HG02623 (cell line): ENCODE measurements around the gene ENTPD8.

Source experiments
- ATAC-seq: cut with Tn5 transposase; IDR thresholded peaks from one replicate; pipeline ENCODE4 v1.9.1; 2021; ENCODE audit warnings: moderate library complexity; ENCODE audit not compliant: unreplicated experiment

Gene ENTPD8

GRCh38 chr9:137431416-137431931, 9.7 kb downstream of the ENTPD8 start:
- ATAC-seq, result no peak

- ATAC-seq, result no peak
These were observed 10.3 kb downstream of the ENTPD8 start for GRCh38 chr9:137430723-137431415.

- no peak for ATAC-seq
These were observed 11.0 kb downstream of the ENTPD8 start for GRCh38 chr9:137429974-137430722.

DNA sequence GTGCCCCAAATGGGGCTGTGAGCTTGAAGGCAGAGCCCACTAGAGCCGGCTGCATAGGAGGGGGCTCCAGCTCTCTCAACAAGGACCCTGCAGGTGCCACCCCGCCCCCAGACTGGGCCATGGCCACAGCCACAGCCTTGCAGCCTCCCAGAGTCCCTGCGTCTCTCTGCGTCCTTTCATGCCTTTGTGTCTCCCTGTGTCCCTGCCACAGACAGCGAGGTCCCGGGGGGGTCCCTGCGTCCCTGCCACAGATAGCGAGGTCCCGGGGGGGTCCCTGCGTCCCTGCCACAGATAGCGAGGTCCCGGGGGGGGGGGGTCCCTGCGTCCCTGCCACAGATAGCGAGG, 11.6 kb downstream of the ENTPD8 start:
- ATAC-seq, result no peak

DNA sequence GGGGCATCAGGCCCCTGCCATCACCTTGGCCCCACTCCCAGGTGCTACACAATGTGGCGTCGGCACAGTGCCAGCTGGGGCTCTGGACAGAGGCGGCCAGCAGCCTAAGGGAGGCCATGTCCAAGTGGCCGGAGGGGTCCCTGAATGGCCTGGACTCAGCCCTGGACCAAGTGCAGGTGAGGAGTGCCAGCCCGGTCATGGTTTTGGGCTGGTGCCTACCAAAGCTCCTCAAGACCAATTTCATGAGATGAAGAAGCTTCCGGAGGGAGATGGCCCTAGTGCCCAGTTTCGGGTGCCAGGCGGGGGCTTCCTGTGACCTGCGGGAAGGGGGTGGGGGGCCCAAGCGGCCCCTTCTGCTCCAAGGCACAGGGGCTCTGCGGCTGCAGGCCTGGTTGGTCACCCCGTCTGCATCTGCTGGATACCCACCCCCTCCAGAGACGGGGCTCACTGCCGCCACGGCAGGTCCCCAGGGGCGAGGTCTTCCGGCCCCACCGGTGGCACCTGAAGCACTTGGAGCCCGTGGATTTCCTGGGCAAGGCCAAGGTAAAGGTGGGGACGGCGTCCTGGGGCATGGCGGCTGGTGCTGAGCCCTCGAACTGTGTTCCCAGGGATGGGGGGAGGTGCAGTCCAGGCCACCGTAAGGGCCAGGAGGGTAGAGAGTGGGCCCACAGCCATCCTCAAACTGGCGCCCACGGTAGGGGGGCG, 12.2 kb downstream of the ENTPD8 start:
- ATAC-seq, result no peak

DNA sequence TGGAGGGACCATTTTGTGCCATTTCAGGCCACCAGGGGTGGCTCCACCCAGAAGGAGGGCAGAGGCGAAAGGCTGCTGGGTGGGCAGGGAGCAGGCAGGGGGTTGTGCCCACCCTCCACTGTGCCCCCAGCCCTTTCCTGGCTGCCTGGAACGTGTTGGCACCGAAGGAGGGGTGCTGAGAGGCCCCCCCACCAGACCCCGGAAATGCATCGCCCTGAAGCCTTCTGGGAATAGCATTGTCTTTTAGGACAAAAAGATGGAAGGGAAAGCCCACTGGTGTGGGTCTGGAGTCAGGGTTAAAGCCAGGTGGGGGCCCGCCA, 12.9 kb downstream of the ENTPD8 start:
- no peak for ATAC-seq

DNA sequence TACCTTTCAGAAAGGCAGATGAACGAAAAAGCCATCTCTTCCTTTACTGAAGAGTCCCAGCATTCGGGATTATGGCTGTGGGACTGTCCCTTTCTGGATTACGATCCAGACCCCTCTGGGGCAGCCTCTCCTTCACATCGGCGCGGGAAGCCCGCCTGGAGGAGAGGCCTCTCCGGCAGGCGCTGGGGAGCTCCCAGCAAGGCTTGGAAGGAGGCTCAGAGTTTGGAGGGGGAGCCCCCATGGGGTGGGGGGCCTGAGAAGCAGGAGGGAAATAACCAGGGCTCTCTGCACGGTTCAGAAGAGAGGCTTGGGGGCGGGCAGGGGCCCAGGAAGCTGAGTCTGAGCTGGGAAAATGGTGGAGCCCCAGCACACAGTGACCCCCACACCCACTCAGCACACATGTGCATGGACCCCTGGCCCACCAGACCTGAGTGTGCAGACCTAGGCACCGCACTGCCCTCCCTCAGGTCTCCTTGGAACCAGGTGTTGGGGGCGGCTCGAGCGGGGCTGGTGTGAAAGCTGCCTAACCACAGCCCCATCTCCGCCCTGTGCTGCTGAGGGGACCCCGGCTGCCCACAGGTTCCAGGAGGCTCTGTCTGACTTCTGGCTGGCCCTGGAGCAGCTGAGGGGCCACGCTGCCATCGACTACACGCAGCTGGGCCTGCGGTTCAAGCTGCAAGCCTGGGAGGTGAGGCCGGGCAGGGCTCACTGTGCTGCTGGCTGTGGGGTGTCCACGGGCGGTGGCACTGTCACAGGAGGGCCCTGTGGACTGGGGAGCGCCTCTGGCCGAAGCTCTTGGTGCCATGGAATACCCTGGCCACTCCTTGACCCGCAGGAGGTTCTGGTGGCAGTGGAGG, 13.5 kb downstream of the ENTPD8 start:
- ATAC-seq, result no peak

DNA sequence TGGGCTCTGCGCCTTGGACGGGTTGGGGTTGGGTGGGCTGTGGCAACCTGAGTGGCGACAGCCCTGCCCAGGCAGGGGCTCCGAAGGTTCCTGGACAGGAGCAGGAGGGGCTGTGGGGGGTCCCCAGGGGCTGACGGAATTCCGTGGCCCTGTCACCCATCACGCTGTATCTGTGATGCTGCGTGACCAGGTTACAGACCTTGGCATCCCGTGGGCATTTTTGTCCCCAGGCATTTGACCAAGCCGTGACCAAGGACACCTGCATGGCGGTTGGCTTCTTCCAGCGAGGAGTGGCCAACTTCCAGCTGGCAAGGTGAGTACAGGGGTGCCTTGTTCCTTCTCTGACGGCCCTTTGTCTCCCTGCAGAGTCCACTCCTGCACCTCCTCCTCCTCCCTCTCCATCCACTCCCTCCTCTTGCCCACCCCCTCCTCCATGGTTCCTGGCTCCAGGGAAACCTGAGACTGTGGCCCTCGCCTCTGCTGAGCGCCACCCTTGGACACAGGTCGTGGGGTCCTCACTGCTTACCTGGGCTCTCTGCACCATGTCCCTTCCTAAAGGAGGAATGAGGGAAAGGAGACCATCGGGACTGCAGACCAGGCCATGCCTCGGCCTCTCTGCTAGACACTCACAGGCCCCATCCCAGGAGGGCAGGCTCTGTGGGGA, 15.0 kb downstream of the ENTPD8 start:
- no peak for ATAC-seq

DNA sequence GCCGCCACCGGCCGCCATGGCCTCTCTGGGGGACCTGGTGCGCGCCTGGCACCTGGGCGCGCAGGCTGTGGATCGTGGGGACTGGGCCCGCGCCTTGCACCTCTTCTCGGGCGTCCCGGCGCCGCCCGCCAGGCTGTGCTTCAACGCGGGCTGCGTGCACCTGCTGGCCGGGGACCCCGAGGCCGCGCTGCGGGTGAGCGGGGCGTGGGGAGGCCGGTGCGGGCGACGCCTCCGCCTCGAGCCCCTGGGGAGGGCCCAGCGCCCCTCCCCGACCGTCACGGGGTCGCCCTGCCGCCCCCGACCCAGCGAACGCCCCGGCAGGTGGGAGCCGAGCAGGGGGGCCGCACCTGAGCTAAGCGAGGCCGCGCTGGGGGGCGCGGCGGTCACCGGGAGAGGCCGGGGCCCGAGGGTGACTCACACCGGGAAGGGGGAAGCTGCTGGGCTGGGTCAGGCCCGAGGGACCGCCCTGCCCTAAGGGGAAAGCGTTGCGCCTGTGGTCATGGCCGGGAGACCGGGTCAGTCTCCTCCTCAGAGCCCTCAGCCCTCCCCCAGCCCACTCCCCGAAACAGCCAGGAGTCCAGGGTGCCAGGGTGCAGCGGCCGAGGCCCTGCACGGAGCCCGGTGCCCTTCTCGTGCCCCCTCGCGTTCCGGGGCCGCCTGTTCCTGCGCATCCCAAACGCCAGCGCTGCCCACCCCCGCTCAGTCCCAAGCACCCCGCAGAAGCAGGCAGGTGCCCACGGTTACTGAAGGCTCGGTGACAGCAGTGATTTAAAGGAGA, 17.5 kb downstream of the ENTPD8 start:
- peak; percentile 7 for ATAC-seq

DNA sequence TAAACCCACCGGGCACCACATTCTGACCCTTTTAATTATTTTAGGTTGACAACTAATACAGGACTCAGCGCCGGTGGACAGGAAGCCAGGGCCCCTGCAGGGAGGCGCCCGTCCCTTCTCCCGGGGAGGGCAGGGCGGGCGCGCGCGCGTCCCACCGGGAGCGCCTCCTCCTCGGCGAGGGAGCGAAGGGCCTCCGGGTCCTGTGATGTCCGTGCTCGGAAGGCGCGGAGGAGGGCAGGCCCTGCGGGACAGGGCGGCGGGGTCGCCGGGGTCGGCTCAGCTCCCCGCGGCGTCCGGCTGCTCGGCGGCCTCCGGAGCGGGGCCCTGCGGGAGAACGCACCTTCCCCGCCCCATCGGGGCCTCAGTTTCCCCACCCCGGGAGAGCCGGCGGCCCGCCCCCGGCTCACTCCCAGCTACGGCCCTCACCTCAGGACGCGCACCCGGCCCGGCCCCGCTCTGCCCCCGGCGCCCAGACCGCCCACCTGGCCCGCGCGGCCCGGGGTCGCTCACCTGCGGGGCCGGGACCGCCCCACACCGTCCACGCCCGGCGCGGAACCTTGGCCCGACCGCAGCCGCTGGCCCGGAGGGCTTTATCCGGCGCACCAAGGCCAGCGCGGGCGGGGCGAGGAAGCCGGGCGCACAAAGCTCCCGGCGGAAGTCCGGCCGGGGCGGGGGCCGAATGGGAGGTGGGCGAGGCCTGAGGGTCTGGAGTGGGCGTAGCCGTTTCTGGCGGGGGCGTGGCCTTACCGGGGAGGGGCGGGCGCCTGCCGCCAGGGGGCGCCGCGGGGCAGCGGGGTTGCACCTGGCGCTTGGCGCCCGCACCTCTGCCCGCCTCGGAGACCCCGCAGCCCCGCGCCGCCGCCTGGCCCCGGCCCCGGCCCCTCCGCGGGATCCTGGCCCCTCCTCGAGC, 18.3 kb downstream of the ENTPD8 start, which contains the start of the genes EXD3 and NOXA1:
EXD3 (minus strand) TSS at position 559 of the 910 bp plus-strand sequence. CDS start 27,805 bp downstream, outside the sequence.
NOXA1 (plus strand) TSS at position 790 of the 910 bp plus-strand sequence. CDS start 137 bp downstream, outside the sequence.
- ATAC-seq, result peak; percentile 76

- no peak for ATAC-seq
These were observed 19.1 kb downstream of the ENTPD8 start for GRCh38 chr9:137421838-137422603.

DNA sequence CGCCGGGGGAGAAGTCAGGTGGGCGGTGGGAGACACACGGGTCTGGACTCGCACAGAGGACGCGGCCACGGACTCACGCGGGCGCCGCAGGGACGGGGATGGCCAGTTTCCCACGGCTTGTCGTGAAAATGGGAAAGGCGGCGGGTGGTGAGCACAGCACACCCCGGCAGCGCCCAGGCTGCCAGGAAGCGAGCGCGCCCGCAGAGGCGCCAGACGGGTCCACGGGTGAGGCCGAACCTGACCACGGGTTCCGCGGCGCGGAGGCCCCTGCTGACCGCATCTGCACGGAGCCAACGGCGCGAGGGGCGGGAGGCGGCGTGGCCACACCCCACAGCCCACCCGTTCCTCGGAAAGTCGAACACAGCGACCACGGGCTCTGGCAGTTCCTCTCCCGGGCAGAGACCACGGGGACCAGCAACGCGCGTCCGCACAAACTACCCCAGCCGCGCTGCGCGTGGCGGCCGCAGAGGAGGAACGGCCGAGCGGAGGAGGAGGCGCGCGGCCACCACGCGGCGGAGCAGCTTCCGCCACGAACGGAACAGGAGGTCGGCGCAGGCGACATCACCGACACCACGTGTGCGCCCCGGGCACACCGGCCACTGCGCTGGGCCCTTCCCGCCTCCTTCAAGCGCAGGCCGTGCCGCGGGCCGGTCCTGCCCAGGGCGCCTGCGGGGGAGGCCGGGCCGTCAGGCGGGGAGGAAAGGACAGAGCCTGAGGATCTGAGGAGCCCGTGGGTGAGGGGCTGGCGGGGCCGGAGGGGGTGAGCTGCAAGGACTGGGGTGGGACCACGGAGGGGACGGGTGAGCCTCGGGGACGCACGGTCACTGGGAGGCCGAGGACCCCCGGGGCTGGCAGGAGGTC, 23.8 kb downstream of the ENTPD8 start:
- ATAC-seq, result no peak

DNA sequence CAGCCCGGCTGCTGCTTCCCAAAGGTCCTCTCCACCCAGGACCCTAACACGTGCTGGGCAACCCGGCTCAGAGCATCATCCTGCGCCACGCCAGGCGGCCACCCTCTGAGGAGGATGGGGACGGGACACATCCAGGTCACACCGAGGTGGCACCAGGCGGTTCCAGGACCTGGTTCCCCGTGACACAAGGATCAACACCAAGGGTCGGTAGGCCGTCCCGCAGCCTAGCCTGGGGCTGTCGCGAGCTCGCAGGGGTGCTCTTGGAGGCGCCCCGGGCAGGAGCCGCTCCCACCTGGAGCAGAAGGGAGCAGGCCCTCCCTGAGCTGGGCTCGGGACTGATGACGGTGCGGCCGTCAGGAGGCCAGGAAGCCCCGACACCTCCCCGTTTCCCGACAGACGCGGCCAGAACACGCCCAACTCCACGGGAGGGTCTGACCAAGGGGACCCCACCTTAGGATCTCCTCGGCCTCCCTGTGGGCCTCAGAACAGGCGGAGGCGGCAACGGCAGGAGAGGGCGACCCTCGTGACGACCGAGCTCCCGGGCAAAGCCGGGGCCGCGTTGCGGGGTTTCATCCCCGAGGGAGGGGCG, 24.5 kb downstream of the ENTPD8 start:
- no peak for ATAC-seq

DNA sequence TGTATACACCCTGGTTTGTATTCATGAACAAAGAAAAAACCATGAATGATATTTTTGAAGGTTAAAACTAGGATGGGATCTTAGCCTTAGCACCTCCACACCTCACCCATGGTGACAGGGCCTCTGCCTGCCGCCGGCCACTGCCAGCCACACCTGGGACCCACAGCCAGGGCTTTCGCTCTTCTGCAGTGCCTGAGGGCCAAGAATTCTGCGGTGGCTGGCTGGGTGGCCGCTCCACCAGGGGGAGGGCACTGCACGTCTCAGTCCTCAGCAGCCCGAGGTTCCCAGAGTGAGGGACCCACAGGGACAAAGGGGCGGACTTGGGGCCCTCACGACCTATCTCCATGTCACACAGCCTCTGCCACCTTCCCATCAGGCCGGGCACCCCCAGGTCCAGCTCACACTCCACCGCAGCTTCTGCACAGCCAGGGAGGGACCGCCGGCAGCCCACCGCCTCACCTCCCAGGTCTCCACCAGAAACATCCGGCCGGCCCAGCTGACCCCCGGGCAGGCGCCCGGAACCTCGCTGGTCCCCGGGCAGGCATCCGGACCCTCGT, 25.1 kb downstream of the ENTPD8 start:
- ATAC-seq, result no peak

DNA sequence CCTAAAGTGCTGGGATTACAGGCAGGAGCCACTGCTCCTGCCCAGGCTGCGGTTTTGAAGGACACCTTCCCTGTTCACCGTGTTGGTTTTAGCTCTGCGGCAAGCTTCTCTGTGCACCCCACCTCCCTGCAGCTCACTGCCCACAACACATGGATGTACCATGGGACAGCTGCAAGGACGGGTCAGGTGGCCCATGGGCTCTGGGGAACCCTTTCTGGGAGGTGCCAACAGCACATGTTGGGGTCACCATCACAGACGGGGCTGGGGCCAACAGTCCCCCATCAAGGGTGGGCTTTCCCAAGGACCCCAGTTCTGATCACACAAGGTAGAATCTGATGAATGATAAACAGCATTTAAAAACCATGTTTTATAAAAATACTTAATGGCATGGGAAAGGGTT, 25.7 kb downstream of the ENTPD8 start:
- ATAC-seq, result no peak

DNA sequence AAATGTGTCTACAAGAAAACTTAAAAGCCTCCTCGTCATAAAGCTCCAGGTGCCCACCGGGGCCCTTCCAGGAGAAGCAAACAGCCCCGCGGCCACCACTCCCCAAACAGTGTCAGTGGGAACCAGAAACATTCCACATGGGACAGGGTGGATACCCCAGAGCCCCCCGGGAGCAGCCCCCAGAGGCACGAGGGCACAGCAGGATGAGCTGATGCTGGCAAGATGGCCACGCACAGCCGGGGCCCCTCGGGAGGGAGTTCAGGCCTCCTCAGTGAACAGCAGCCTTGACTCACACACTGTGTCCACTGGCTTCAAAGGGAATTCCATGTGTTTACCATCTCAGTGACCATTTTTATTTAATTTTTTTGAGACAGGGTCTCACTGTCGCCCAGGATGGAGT, 28.7 kb downstream of the ENTPD8 start:
- no peak for ATAC-seq
